ENCODE data around the gene UGGT1.

DNA sequence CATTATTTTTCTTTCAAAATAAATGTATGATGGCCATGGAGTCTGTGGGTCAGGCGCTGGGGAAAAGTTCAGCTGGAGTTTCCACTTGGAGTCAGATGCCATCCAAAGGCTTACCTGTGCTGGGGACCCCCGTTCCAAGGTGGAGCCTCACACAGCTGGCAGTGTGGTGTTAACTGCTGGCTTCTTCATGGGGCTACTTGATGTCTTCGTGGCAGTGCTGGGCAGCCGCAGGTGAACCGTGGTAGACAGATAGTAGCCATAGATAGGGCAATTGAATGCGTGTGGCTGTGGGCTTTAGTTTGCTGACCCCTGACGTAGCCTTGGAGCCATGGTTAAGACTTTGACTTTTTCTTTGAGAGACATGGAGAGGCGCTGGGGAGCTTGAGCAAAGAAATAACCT is 144.6 kb downstream of the UGGT1 start:
- TF ChIP-seq CTCF (IDR thresholded peaks at IDR 0.05; ENCODE audit: borderline replicate concordance, extremely low read depth, low read length, poor library complexity, severe bottlenecking): no peak
- no peak for TF ChIP-seq EZH2 (IDR thresholded peaks at IDR 0.05; ENCODE audit: borderline replicate concordance, low read depth, low read length, severe bottlenecking)
